ENCODE measurements around the gene NEDD4.
"Not testable (repeated sequence)": the region's sequence is repeated elsewhere in the genome, so short reads cannot be mapped to it uniquely, and the experiment has no call there.

Gene NEDD4

GRCh38 chr15:56019060-56019793 is 25.8 kb upstream of the NEDD4 start:
- TF ChIP-seq CTCF (IDR thresholded peaks at IDR 0.05; ENCODE audit: extremely low read depth, missing control alignments): no peak
- DNase-seq (ENCODE audit: low spot score): no peak

GRCh38 chr15:56017920-56018319 is 24.5 kb upstream of the NEDD4 start:
- no peak for TF ChIP-seq CTCF (IDR thresholded peaks at IDR 0.05; ENCODE audit: extremely low read depth, missing control alignments)
- no peak for DNase-seq (ENCODE audit: low spot score)

GRCh38 chr15:56017511-56017910 is 24.1 kb upstream of the NEDD4 start:
- no peak for DNase-seq (ENCODE audit: low spot score)
- no peak for TF ChIP-seq CTCF (IDR thresholded peaks at IDR 0.05; ENCODE audit: extremely low read depth, missing control alignments)

DNA sequence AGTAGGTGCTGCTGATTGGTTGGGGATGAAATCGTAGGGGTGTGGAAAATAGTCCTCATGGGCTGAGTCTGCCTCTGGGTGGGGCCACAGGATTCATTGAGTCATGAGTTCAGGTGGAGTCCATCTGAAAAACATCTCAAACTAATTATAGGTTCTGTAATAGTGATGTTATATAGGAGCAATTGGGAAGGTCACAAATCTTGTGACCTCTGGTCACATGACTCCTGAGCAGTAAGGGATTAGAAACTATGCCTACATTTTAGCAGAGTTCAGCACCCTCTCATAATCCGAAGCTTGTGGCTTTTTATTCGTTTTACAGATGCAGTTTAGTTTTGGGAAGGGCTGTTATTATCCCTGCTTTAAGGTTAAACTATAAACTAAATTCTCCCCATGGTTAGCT is 22.9 kb upstream of the NEDD4 start:
- TF ChIP-seq CTCF (IDR thresholded peaks at IDR 0.05; ENCODE audit: extremely low read depth, missing control alignments): no peak
- no peak for DNase-seq (ENCODE audit: low spot score)

DNA sequence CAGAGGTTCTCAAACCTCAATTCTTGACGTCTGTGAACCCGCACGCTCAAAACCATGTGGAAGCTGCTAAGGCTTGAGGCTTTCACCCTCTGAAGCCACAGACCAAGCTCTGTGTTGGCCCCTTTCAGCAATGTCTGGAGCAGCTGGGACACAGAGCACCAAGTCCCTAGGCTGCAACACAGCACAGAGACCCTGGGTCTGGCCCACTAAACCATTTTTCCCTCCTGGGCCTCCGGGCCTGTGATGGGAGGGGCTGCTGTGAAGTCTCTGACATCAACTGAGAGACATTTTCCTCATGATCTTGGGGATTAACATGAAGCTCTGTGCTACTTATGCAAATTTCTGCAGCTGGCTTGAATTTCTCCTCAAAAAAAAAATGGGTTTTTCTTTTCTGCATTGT is 21.3 kb upstream of the NEDD4 start:
- no peak for DNase-seq (ENCODE audit: low spot score)
- TF ChIP-seq CTCF (IDR thresholded peaks at IDR 0.05; ENCODE audit: extremely low read depth, missing control alignments): no peak

GRCh38 chr15:56007053-56007452 is 13.6 kb upstream of the NEDD4 start:
- not testable (repeated sequence) for DNase-seq (ENCODE audit: low spot score)

GRCh38 chr15:56006371-56006770 is 13.0 kb upstream of the NEDD4 start:
- DNase-seq (ENCODE audit: low spot score): not testable (repeated sequence)

DNA sequence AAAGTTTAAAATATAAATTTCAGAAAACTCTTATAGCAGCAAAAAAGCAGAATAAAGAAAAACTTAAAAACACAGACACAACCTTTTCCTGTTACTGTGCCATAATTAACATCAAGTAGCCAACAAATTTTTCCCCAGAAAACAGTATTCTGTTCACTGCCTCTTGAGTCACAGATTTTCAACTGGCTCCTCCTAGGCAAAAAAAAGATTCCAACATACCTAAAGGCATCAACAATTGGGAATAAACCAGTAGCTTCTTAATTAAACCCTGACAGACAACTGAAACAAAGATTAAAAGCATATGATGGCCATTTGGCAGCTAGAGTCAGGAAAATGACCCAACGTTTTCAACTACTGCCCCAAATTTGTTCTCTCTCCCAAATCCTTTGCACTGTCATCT is 10.9 kb upstream of the NEDD4 start:
- DNase-seq (ENCODE audit: low spot score): not testable (repeated sequence)

DNA sequence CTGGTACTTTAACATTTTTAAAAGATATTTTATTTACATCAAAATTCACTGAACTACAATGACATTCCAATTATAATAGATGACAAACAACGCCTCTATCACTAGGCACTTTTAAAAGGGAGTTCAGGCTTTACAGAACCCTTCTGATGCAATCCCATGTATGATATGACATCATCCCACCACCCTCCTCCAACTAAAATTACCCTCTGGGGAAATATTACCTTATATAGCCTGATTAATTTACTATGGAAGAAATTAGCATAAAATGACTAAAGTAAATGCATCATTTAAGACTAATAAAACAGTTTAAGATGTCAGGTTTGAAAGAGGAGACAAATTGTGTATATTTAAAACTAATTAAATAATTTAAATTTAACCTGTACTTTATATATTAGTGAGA is 10.4 kb upstream of the NEDD4 start:
- DNase-seq (ENCODE audit: low spot score): not testable (repeated sequence)

DNA sequence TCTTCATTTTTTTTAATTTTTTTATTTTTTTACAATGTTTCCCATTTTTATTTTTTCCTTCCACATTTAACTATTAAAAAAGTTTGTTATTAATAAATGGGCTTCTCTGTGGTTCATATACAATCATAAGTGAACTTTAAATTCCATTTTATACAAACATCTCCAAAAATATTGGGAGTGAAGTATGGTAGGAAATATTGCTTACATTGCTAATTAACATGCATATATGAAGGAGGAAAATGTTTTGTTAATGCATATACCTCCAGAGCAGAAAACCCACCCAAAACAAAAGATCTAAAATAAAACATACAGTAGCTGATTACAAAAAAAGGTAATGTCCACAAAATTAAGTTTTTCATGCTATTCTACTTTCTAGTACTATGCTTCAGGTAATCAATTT is 9.9 kb upstream of the NEDD4 start:
- not testable (repeated sequence) for DNase-seq (ENCODE audit: low spot score)
